ENCODE measurements around the gene RAP1GAP2.

The RAP1GAP2 gene

GRCh38 chr17:3036800-3037199 is 240.6 kb downstream of the RAP1GAP2 start:
- DNase-seq (ENCODE audit: low read depth), result no peak
- no peak for TF ChIP-seq CTCF (conservative IDR thresholded peaks at IDR 0.05; ENCODE audit: low read length)
- no peak overlapping the region for H3K4me3 ChIP-seq (ENCODE audit: low read length)

GRCh38 chr17:3037259-3037658 is 241.0 kb downstream of the RAP1GAP2 start:
- no peak for TF ChIP-seq CTCF (conservative IDR thresholded peaks at IDR 0.05; ENCODE audit: low read length)
- DNase-seq (ENCODE audit: low read depth), result no peak
- no peak overlapping the region for H3K4me3 ChIP-seq (ENCODE audit: low read length)

GRCh38 chr17:3038941-3039340 is 242.7 kb downstream of the RAP1GAP2 start:
- no peak overlapping the region for H3K4me3 ChIP-seq (ENCODE audit: low read length)
- TF ChIP-seq CTCF (conservative IDR thresholded peaks at IDR 0.05; ENCODE audit: low read length), result no peak
- no peak for DNase-seq (ENCODE audit: low read depth)

GRCh38 chr17:3039736-3040135 is 243.5 kb downstream of the RAP1GAP2 start:
- H3K4me3 ChIP-seq (ENCODE audit: low read length), result no peak overlapping the region
- DNase-seq (ENCODE audit: low read depth), result no peak
- TF ChIP-seq CTCF (conservative IDR thresholded peaks at IDR 0.05; ENCODE audit: low read length), result no peak

GRCh38 chr17:3040882-3041281 is 244.6 kb downstream of the RAP1GAP2 start:
- TF ChIP-seq CTCF (conservative IDR thresholded peaks at IDR 0.05; ENCODE audit: low read length), result no peak

GRCh38 chr17:3043737-3044365 is 247.6 kb downstream of the RAP1GAP2 start:
- no peak for TF ChIP-seq CTCF (conservative IDR thresholded peaks at IDR 0.05; ENCODE audit: low read length)
- no peak for DNase-seq (ENCODE audit: low read depth)
- no peak overlapping the region for H3K4me3 ChIP-seq (ENCODE audit: low read length)

More at GRCh38 chr17:3040882-3041281, 244.6 kb downstream of the RAP1GAP2 start:
- H3K4me3 ChIP-seq (ENCODE audit: low read length), result no peak overlapping the region
- DNase-seq (ENCODE audit: low read depth), result no peak

- no peak overlapping the region for H3K4me3 ChIP-seq (ENCODE audit: low read length)
- DNase-seq (ENCODE audit: low read depth), result no peak
- no peak for TF ChIP-seq CTCF (conservative IDR thresholded peaks at IDR 0.05; ENCODE audit: low read length)
Observed at GRCh38 chr17:3046753-3047152, 250.5 kb downstream of the RAP1GAP2 start.

Measured in AG10803 (cell line).